C4-2B (cell line): ENCODE data around the gene GREM1.

ENCODE experiments used
- CTCF ChIP-seq: fragments of 450-650 bp; conservative IDR thresholded peaks from 2 replicates; pipeline ENCODE4 v1.5.1; 2017; ENCODE audit warnings: mild to moderate bottlenecking
- ZFX ChIP-seq: fragments of 450-650 bp; IDR thresholded peaks from 2 replicates; pipeline ENCODE4 v1.6.1; 2017

- no peak for TF ChIP-seq CTCF
- TF ChIP-seq ZFX: no peak
Observed at GRCh38 chr15:32687556-32687955, 30.2 kb upstream of the GREM1 start.
